DMS153 (cell line): ENCODE results near the gene QSER1.
"Not testable (repeated sequence)": the region's sequence is repeated elsewhere in the genome, so short reads cannot be mapped to it uniquely, and the experiment has no call there.

Experiments used
- DNase-seq: peaks from one replicate; lab custom pipeline; 2025; lab: John Stamatoyannopoulos, UW

The QSER1 gene

GRCh38 chr11:33001281-33001680, 108.7 kb downstream of the QSER1 start:
- DNase-seq = no peak

- no peak for DNase-seq
Observed at GRCh38 chr11:33001751-33002542, 109.3 kb downstream of the QSER1 start.

- no peak for DNase-seq
Observed at GRCh38 chr11:33005175-33005574, 112.6 kb downstream of the QSER1 start.

GRCh38 chr11:33006010-33006409, 113.4 kb downstream of the QSER1 start:
- no peak for DNase-seq

GRCh38 chr11:33013755-33014154, 121.1 kb downstream of the QSER1 start:
- DNase-seq = no peak

GRCh38 chr11:33015621-33016551, 123.3 kb downstream of the QSER1 start, which contains the start of gene DEPDC7:
Gene DEPDC7 (plus strand): TSS chr11:33015878. CDS start chr11:33015956, 78 bp downstream.
- DNase-seq = peak; percentile 91

- DNase-seq = no peak
Observed at GRCh38 chr11:33016654-33017053, 124.0 kb downstream of the QSER1 start.

- DNase-seq = no peak
Observed at GRCh38 chr11:33017478-33017877, 124.9 kb downstream of the QSER1 start.

- DNase-seq = no peak
Observed at GRCh38 chr11:33017965-33018364, 125.4 kb downstream of the QSER1 start.

- DNase-seq = no peak
Observed at GRCh38 chr11:33018840-33019239, 126.2 kb downstream of the QSER1 start.

- no peak for DNase-seq
Observed at GRCh38 chr11:33021501-33021900, 128.9 kb downstream of the QSER1 start.

GRCh38 chr11:33021937-33022336, 129.3 kb downstream of the QSER1 start:
- no peak for DNase-seq

GRCh38 chr11:33025339-33025722, 132.7 kb downstream of the QSER1 start:
- DNase-seq = no peak

- no peak for DNase-seq
Observed at GRCh38 chr11:33027233-33027632, 134.6 kb downstream of the QSER1 start.

GRCh38 chr11:33027846-33028536, 135.4 kb downstream of the QSER1 start:
- DNase-seq = no peak

- no peak for DNase-seq
Observed at GRCh38 chr11:33028537-33028914, 135.9 kb downstream of the QSER1 start.

- not testable (repeated sequence) for DNase-seq
Observed at GRCh38 chr11:33029218-33029617, 136.6 kb downstream of the QSER1 start.
